Upper lobe of right lung (tissue), 1 donor: ENCODE data around the gene SERTAD3. TPM values are rescaled to one million over a fixed set of nuclear protein-coding genes. Genes with fewer than 3 reads are reported as not detected.

ENCODE experiments used
- ATAC-seq: fragments of 200-7000 bp; cut with Tn5 transposase; one replicate; pipeline ENCODE4 v1.9.1; 2020; ENCODE audit warnings: mild to moderate bottlenecking, moderate library complexity
- DNase-seq: peaks from one replicate; pipeline ENCODE4 v3.0.0-alpha.2; 2020
- H3K27ac ChIP-seq: fragments of 200-600 bp; one replicate; pipeline ENCODE4 v1.8.0; 2022
- H3K27me3 ChIP-seq: fragments of 200-600 bp; one replicate; pipeline ENCODE4 v1.8.0; 2022; ENCODE audit warnings: mild to moderate bottlenecking
- H3K36me3 ChIP-seq: fragments of 200-600 bp; one replicate; pipeline ENCODE4 v1.8.0; 2022
- H3K4me1 ChIP-seq: fragments of 200-600 bp; one replicate; pipeline ENCODE4 v1.8.0; 2022
- H3K4me3 ChIP-seq: fragments of 200-600 bp; one replicate; pipeline ENCODE4 v1.8.0; 2022; ENCODE audit warnings: mild to moderate bottlenecking
- H3K9me3 ChIP-seq: fragments of 200-600 bp; one replicate; pipeline ENCODE4 v1.8.0; 2022
- intact Hi-C: fragments of 100-400 bp; cut with DNase I; formaldehyde crosslinking; loops from one replicate; pipeline ENCODE4 v1.11.0; 2022
- total RNA-seq: library from RNA; stranded (reverse); fragmentation: NEBNext Ultra II Directional; extraction: Animal tissue kit (Norgen Biotek cat#: 25700); gene quantifications from one replicate; pipeline ENCODE4 v1.2.1, GENCODE V29; 2021
- TF ChIP-seq, protein P1 (sequence below): fragments of 200-600 bp; IDR thresholded peaks from one replicate; pipeline ENCODE4 v1.8.0; 2022; ENCODE audit warnings: antibody characterized with exemption
- donor health status: DM: no; HTN: yes; CAD: no; lungs with severe emphysema.

The SERTAD3 gene
- total RNA-seq, 1 donor from 2014 or later, result 32.6 TPM

DNA sequence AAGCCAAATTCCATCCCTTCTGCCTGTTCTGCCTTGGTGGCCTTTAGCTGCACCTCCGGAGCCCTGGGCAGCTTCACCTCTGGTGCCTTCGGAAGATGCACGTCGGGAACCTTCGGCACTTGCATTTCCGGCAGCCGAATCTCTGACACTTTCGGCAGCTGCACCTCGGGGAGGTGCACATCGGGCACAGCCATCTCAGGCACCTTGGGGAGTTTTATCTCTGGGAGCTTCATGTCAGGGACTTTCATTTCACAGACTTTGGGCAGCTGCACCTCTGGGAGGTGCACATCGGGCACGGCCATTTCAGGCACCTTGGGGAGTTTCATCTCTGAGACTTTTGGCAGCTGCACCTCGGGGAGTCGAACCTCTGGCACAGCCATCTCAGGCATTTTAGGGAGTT is 48.2 kb downstream of the SERTAD3 start:
- no peak for ATAC-seq
- Histone ChIP-seq H3K4me3 (no peak overlapping the region), H3K36me3 (no peaks in the 10 kb centered on the region), H3K4me1 (peaks cover 17% of the 10 kb centered on the region), H3K27ac (no peak overlapping the region), H3K9me3 (no peaks in the 10 kb centered on the region), H3K27me3 (no peaks in the 10 kb centered on the region)
- TF ChIP-seq, protein P1, sequence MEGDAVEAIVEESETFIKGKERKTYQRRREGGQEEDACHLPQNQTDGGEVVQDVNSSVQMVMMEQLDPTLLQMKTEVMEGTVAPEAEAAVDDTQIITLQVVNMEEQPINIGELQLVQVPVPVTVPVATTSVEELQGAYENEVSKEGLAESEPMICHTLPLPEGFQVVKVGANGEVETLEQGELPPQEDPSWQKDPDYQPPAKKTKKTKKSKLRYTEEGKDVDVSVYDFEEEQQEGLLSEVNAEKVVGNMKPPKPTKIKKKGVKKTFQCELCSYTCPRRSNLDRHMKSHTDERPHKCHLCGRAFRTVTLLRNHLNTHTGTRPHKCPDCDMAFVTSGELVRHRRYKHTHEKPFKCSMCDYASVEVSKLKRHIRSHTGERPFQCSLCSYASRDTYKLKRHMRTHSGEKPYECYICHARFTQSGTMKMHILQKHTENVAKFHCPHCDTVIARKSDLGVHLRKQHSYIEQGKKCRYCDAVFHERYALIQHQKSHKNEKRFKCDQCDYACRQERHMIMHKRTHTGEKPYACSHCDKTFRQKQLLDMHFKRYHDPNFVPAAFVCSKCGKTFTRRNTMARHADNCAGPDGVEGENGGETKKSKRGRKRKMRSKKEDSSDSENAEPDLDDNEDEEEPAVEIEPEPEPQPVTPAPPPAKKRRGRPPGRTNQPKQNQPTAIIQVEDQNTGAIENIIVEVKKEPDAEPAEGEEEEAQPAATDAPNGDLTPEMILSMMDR, result no peak
- DNase-seq, result no peak
- intact Hi-C loops, result no loop called here

DNA sequence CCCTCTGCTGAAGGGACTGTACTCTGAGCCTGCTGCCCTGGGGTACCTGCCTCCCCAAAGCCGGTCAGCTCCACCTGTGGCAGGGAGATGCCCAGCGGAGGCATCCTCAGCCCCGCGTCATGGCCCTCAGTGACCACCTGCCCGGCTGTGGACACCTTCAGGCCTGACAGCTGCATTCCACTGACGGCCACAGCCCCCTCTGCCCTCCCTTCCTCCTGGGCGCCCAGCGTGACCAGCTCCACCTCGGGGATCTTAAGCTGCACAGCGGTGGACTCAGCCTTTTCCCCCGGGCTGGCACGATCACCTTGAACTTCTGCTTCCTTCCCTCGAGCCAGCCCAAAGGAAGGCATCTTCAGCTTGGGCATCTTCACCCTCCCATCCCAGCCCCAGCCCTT is 49.3 kb downstream of the SERTAD3 start:
- DNase-seq (no peak), ATAC-seq (no peak)
- Histone ChIP-seq H3K4me3 (no peak overlapping the region), H3K4me1 (peaks cover 17% of the 10 kb centered on the region), H3K27ac (no peak overlapping the region), H3K36me3 (no peaks in the 10 kb centered on the region), H3K27me3 (no peaks in the 10 kb centered on the region), H3K9me3 (no peaks in the 10 kb centered on the region)
- intact Hi-C loops, result no loop called here
- TF ChIP-seq, protein P1, result no peak

DNA sequence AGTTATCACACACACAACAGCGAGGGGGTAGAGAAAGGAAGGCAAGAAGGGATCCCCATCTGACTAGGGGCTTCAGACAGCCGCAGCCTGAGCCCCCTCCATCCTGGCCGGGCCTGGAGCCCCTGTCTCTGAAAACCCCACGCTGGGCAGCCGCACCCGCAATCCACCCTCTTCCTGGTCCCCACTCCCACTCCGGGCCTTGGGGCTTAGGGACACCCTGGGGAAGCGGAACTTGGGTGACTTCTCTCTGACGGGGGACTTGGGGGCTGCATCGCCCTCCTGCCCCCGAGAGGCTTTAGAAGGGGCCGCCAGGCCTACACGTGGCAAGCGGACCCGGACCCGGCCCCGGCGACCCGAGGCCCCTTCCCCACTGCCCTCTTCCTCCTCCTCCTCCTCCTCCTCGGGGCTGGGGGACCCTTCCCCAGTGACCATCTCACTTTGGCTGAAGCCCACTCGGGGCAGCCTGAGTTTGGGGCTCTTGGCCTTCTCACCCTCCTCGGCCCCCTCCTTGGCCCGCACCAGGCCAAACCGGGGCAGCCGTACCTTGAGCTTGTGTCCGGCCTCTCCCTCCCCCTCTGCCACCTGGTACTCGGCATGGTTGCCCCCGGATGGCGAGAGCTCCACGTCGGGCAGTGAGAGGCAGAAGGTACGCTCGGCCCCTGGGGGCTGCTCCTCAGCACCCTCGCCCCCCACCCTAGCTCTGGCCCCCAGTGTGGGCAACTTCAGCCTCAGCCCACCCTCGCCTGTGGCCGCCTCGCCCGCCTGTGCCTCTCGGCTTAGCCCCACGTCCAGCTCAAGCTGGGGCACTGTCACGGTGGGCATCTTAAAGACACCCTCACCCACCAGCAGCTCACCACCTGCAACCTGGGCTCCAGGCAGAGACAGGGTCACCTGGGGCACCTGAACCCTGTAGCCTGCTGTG is 50.0 kb downstream of the SERTAD3 start:
- intact Hi-C loops, result no loop called here
- Histone ChIP-seq H3K4me3 (no peak overlapping the region), H3K36me3 (no peaks in the 10 kb centered on the region), H3K27me3 (no peaks in the 10 kb centered on the region), H3K4me1 (peaks cover 17% of the 10 kb centered on the region), H3K9me3 (no peaks in the 10 kb centered on the region), H3K27ac (no peak overlapping the region)
- TF ChIP-seq, protein P1, result no peak
- ATAC-seq (no peak), DNase-seq (no peak)

DNA sequence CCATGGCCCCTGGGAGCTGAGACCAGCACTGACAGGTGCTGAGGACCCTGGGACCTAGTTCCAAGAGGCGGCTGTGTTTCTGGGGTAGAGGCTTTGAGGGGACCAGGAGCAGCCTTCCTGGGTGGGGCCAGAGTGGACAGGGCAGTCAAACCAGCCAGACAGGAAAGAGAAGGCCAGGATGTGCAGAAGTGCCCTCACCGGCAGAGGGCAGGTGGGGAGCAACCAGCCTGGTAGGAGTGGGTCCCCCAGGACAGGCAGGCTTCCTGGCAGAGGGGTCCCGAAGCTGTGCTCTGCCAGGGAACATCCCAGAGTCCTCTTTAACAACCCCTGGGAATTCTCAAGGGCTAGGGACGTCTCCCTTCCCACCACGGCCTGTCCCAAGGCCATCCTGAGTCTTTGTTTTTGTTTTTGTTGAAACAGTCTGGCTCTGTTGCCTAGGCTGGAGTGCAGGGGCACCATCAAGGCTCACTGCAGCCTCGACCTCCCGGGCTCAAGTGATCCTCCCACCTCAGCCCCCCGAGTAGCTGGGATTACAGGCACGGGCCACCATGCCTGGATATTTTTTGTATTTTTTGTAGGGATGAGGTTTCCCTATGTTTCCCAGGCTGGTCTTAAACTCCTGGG is 51.1 kb downstream of the SERTAD3 start:
- peak overlapping the region; percentile 51 for H3K27ac ChIP-seq
- TF ChIP-seq, protein P1, result peak; percentile 41
- DNase-seq (peak; percentile 80), ATAC-seq (peak; percentile 81)
- H3K27me3 ChIP-seq, result no peaks in the 10 kb centered on the region
- H3K9me3 ChIP-seq, result no peaks in the 10 kb centered on the region
- peaks cover 13% of the 10 kb centered on the region for H3K4me1 ChIP-seq
- H3K36me3 ChIP-seq, result no peaks in the 10 kb centered on the region
- intact Hi-C loops, result no loop called here
- H3K4me3 ChIP-seq, result no peak overlapping the region

DNA sequence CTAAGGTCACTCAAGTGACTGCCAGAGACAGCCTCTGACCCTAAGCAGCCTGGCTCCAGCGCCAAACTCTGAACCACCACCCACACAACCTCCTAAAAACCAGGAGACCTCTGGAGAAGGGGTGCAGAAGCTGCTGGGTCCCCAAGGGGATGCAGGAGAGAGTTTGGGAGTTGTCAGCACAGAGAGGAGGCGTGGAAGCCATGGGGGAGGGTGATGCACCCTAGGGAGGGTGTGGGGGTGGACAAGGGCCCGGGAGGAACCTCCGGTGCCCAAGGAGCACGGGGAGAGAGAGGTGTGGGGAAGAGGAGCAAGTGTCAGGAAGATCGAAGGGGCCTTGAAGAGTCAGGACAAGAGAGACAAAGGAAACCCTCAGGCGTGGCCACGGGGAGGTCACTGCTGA is 52.0 kb downstream of the SERTAD3 start:
- TF ChIP-seq, protein P1, result no peak
- Histone ChIP-seq H3K36me3 (no peaks in the 10 kb centered on the region), H3K27ac (peak overlapping the region; percentile 51), H3K27me3 (no peaks in the 10 kb centered on the region), H3K4me3 (no peak overlapping the region), H3K9me3 (no peaks in the 10 kb centered on the region), H3K4me1 (peaks cover 13% of the 10 kb centered on the region)
- ATAC-seq (no peak), DNase-seq (no peak)
- intact Hi-C loops, result no loop called here

Other genes with a start within 250 kb of the SERTAD3 start
- not detected for gene TTC9B, start 226.0 kb downstream of the SERTAD3 start, total RNA-seq
- gene CCNP, start 217.6 kb downstream of the SERTAD3 start, total RNA-seq, result not detected
- gene AKT2, start 159.0 kb downstream of the SERTAD3 start, total RNA-seq, result 103 TPM
- gene C19orf47, start 95.9 kb downstream of the SERTAD3 start, total RNA-seq, result 16.1 TPM
- 432 TPM for gene PLD3, start 95.6 kb downstream of the SERTAD3 start, total RNA-seq
- gene HIPK4, start 54.2 kb downstream of the SERTAD3 start, total RNA-seq, result 0.64 TPM
- 36.2 TPM for gene PRX, start 31.0 kb downstream of the SERTAD3 start, total RNA-seq
- gene SERTAD1, start 18.3 kb downstream of the SERTAD3 start, total RNA-seq, result 22.1 TPM
- gene BLVRB, start 21.4 kb upstream of the SERTAD3 start, total RNA-seq, result 132 TPM
- gene SPTBN4, start 22.7 kb upstream of the SERTAD3 start, total RNA-seq, result 1.5 TPM
- 68.1 TPM for gene SHKBP1, start 132.5 kb upstream of the SERTAD3 start, total RNA-seq
- 430 TPM for gene LTBP4, start 157.0 kb upstream of the SERTAD3 start, total RNA-seq
- 19.5 TPM for gene NUMBL, start 246.3 kb upstream of the SERTAD3 start, total RNA-seq